GM04504 (cell line): ENCODE results near the gene SPSB2.
A peak's percentile ranks its signal among the peaks of the same experiment; 100 is the strongest.
"Not testable (repeated sequence)": the region's sequence is repeated elsewhere in the genome, so short reads cannot be mapped to it uniquely, and the experiment has no call there.

Experiments
- DNase-seq: peaks from one replicate; pipeline ENCODE4 v3.0.0-alpha.2; 2012; ENCODE audit warnings: low read depth

SPSB2 gene

GRCh38 chr12:6902448-6902847, 29.3 kb upstream of the SPSB2 start:
- no peak for DNase-seq

- no peak for DNase-seq
Measured at GRCh38 chr12:6899837-6900519, 26.9 kb upstream of the SPSB2 start.

- no peak for DNase-seq
Measured at GRCh38 chr12:6899427-6899826, 26.3 kb upstream of the SPSB2 start.

- DNase-seq = no peak
Measured at GRCh38 chr12:6896846-6897435, 23.8 kb upstream of the SPSB2 start.

- DNase-seq = no peak
Measured at GRCh38 chr12:6894321-6894720, 21.2 kb upstream of the SPSB2 start.

GRCh38 chr12:6892683-6893082, 19.6 kb upstream of the SPSB2 start:
- DNase-seq = not testable (repeated sequence)

GRCh38 chr12:6891646-6892001, 18.5 kb upstream of the SPSB2 start:
- no peak for DNase-seq

GRCh38 chr12:6890789-6891645, 17.9 kb upstream of the SPSB2 start:
- DNase-seq = peak; percentile 93

GRCh38 chr12:6889775-6890573, 16.9 kb upstream of the SPSB2 start:
- not testable (repeated sequence) for DNase-seq

- DNase-seq = not testable (repeated sequence)
Measured at GRCh38 chr12:6888794-6889193, 15.7 kb upstream of the SPSB2 start.

- DNase-seq = no peak
Measured at GRCh38 chr12:6888360-6888759, 15.3 kb upstream of the SPSB2 start.

- no peak for DNase-seq
Measured at GRCh38 chr12:6887460-6887859, 14.4 kb upstream of the SPSB2 start.

- DNase-seq = not testable (repeated sequence)
Measured at GRCh38 chr12:6886206-6886999, 13.3 kb upstream of the SPSB2 start.

- no peak for DNase-seq
Measured at GRCh38 chr12:6884539-6884938, 11.4 kb upstream of the SPSB2 start.

- no peak for DNase-seq
Measured at GRCh38 chr12:6883683-6884082, 10.6 kb upstream of the SPSB2 start.

GRCh38 chr12:6883252-6883651, 10.1 kb upstream of the SPSB2 start:
- no peak for DNase-seq

GRCh38 chr12:6879824-6880223, 6.7 kb upstream of the SPSB2 start:
- not testable (repeated sequence) for DNase-seq

- DNase-seq = not testable (repeated sequence)
Measured at GRCh38 chr12:6874015-6874368, 889 bp upstream of the SPSB2 start.

- no peak for DNase-seq
Measured at GRCh38 chr12:6872073-6873048, 742 bp downstream of the SPSB2 start.
